Thyroid gland (tissue), 4 donors: Measurements from ENCODE around the gene PCDHB15. TPM values are rescaled to one million over a fixed set of nuclear protein-coding genes. Genes with fewer than 3 reads are reported as not detected.

ENCODE experiments used
- DNase-seq, 2 donors: peaks; one replicate each; pipeline ENCODE4 v3.0.0-alpha.2; 2019
- H3K27ac ChIP-seq, 3 donors: fragments of 200-600 bp; sonication (generic); 1 replicate in 2 of 3; 2 replicates in 1 of 3; pipeline ENCODE4 v1.5.1; 2016 to 2019; ENCODE audit warnings: mild to moderate bottlenecking in 1 of 3, moderate library complexity in 1 of 3
- H3K27me3 ChIP-seq: fragments of 200-600 bp; sonication (generic); one replicate; pipeline ENCODE4 v1.5.1; 2019
- H3K36me3 ChIP-seq, 2 donors: fragments of 200-600 bp; sonication (generic); one replicate each; pipeline ENCODE4 v1.5.1; 2016 to 2019
- H3K4me1 ChIP-seq, 2 donors: fragments of 200-600 bp; sonication (generic); one replicate each; pipeline ENCODE4 v1.5.1; 2017 to 2019
- H3K4me3 ChIP-seq, 3 donors: fragments of 200-600 bp; sonication (generic); replicated peaks in 1 of 3; 1 replicate in 2 of 3; 2 replicates in 1 of 3; pipeline ENCODE4 v1.5.1; 2016; ENCODE audit warnings: mild to moderate bottlenecking in 1 of 3
- H3K9me3 ChIP-seq: fragments of 200-600 bp; sonication (generic); one replicate; pipeline ENCODE4 v1.5.1; 2017
- CTCF ChIP-seq, 6 experiments: fragments of 200-600 bp in 3 of 6; fragments of 450-650 bp in 3 of 6; sonication (generic) in 3 of 6; IDR thresholded peaks; one replicate each; pipeline ENCODE4 v1.5.1; 2016 to 2019; ENCODE audit warnings: antibody characterized with exemption in 6 of 6, mild to moderate bottlenecking in 2 of 6, inconsistent platforms in 1 of 6, moderate library complexity in 1 of 6
- POLR2A ChIP-seq, 2 donors: fragments of 450-650 bp; IDR thresholded peaks; one replicate each; pipeline ENCODE4 v1.6.1; 2017; ENCODE audit warnings: antibody characterized with exemption in 2 of 2, mild to moderate bottlenecking in 2 of 2, moderate library complexity in 1 of 2
- WGBS, 2 donors: methylation state at CpG; one replicate each; pipeline ENCODE4 v1.1.5; 2017; 5-methylcytosine and 5-hydroxymethylcytosine counted together
- intact Hi-C: fragments of 100-400 bp; cut with DNase I; formaldehyde crosslinking; loops from one replicate; pipeline ENCODE4 v1.15.1; 2023
- total RNA-seq, 4 donors: library from RNA; depleted of rRNA; stranded (reverse); fragments of >200 nt; gene quantifications; one replicate each; pipeline ENCODE4 v1.2.3, GENCODE V29; 2016

PCDHB15 gene
- total RNA-seq, 4 donors from 2014 or later = 3.8 to 6.8 (median 5.5) TPM

- Histone ChIP-seq H3K9me3 (no peaks in the 10 kb centered on the region), H3K4me1 (no peaks in the 10 kb centered on the region), H3K27ac (no peak overlapping the region), H3K27me3 (no peaks in the 10 kb centered on the region), H3K4me3 (no peak overlapping the region), H3K36me3 (no peaks in the 10 kb centered on the region)
- intact Hi-C loops = no loop called here
- DNase-seq = no peak
- TF ChIP-seq POLR2A (IDR thresholded peaks at IDR 0.05) (no peak), CTCF (IDR thresholded peaks at IDR 0.05) (no peak)
These were observed 5.4 kb downstream of the PCDHB15 start for GRCh38 chr5:141250576-141250975.

GRCh38 chr5:141258464-141258863 is 13.3 kb downstream of the PCDHB15 start:
- Histone ChIP-seq H3K27ac (no peak overlapping the region), H3K36me3 (no peaks in the 10 kb centered on the region), H3K4me1 (no peaks in the 10 kb centered on the region), H3K4me3 (no peak overlapping the region), H3K27me3 (no peaks in the 10 kb centered on the region), H3K9me3 (peaks cover 18% of the 10 kb centered on the region)
- no peak for DNase-seq
- no peak for TF ChIP-seq CTCF (IDR thresholded peaks at IDR 0.05)
- no peak for TF ChIP-seq POLR2A (IDR thresholded peaks at IDR 0.05)
- intact Hi-C loops = loop anchor here (5.0 kb wide), 1 partner anchor 59 kb away; no protein-coding TSS in a partner anchor

GRCh38 chr5:141258948-141259347 is 13.8 kb downstream of the PCDHB15 start:
- Histone ChIP-seq H3K36me3 (no peaks in the 10 kb centered on the region), H3K27ac (no peak overlapping the region), H3K4me1 (no peaks in the 10 kb centered on the region), H3K27me3 (no peaks in the 10 kb centered on the region), H3K4me3 (no peak overlapping the region), H3K9me3 (peaks cover 18% of the 10 kb centered on the region)
- intact Hi-C loops = loop anchor here (5.0 kb wide), 1 partner anchor 58 kb away; no protein-coding TSS in a partner anchor
- TF ChIP-seq POLR2A (IDR thresholded peaks at IDR 0.05) = no peak
- DNase-seq = no peak

- no peaks in the 10 kb centered on the region for H3K27me3 ChIP-seq
- no peaks in the 10 kb centered on the region for H3K36me3 ChIP-seq
- no peak overlapping the region for H3K27ac ChIP-seq
- TF ChIP-seq CTCF (IDR thresholded peaks at IDR 0.05) (no peak), POLR2A (IDR thresholded peaks at IDR 0.05) (no peak)
- DNase-seq = no peak
- intact Hi-C loops = no loop called here
- WGBS, 2 donors = 65 to 68% methylated on average over 5 of the region's 5 CpGs
- H3K4me3 ChIP-seq = no peak overlapping the region
- H3K9me3 ChIP-seq = peaks cover 18% of the 10 kb centered on the region
- no peaks in the 10 kb centered on the region for H3K4me1 ChIP-seq
These were observed 15.5 kb downstream of the PCDHB15 start for GRCh38 chr5:141260458-141261237.

GRCh38 chr5:141261238-141261546 is 16.0 kb downstream of the PCDHB15 start:
- peaks cover 18% of the 10 kb centered on the region for H3K9me3 ChIP-seq
- TF ChIP-seq POLR2A (IDR thresholded peaks at IDR 0.05) = no peak
- TF ChIP-seq CTCF (IDR thresholded peaks at IDR 0.05) = no peak
- no peak for DNase-seq

More at GRCh38 chr5:141261238-141261546, 16.0 kb downstream of the PCDHB15 start:
- no peaks in the 10 kb centered on the region for H3K4me1 ChIP-seq
- no peaks in the 10 kb centered on the region for H3K36me3 ChIP-seq
- intact Hi-C loops = no loop called here
- no peak overlapping the region for H3K27ac ChIP-seq
- WGBS, 2 donors = 64 to 79% methylated on average over 1 of the region's 1 CpG
- no peak overlapping the region for H3K4me3 ChIP-seq
- no peaks in the 10 kb centered on the region for H3K27me3 ChIP-seq
